ENCODE results near the gene DPH6. TPM values are rescaled to one million over a fixed set of nuclear protein-coding genes. Genes with fewer than 3 reads are reported as not detected.
"Not testable (repeated sequence)": the region's sequence is repeated elsewhere in the genome, so short reads cannot be mapped to it uniquely, and the experiment has no call there.

DPH6 gene
- total RNA-seq = 21.0 TPM

DNA sequence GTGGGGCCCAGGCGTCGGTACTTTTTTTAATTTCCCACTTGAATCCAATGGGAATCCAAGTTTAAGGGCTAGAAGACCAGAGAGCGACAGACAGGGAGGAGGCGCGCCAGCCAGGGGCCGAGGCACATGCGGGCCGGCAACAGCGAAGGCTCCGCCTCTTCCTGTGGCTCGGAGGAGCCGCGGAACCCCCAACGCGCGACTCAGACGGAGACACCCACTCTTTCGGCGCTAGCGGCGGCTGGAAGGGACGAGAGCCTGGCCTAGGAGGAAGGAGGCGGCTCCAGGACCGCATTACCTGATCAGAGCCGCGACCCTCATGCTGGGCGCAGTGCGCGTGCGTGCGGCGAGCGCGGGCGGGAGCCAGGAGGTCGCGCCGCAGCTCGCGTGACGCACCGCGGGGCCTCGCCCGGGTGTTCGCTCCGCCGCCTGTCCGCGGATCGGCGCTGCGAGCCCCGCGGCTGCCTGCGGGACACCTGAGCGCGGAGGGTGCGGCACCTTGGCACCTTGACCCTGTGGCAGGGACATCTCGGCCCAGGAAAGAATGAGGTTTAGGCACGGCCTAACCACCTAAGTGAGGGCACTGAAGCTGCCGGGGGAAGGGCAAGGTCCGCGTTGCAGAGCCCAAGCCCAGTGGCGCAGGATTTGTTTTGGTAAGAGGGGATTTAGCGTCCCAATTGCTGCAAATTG lies at the start of gene DPH6:
Gene DPH6, minus strand, starts transcription at position 342 of the 687 bp plus-strand sequence. Its CDS starts 24 bp downstream, at position 318.
- intact Hi-C loops (cut with DNase I) = no loop called here
- DNase-seq (ENCODE audit: low spot score) (peak; percentile 86), ATAC-seq (peak; percentile 97)

DNA sequence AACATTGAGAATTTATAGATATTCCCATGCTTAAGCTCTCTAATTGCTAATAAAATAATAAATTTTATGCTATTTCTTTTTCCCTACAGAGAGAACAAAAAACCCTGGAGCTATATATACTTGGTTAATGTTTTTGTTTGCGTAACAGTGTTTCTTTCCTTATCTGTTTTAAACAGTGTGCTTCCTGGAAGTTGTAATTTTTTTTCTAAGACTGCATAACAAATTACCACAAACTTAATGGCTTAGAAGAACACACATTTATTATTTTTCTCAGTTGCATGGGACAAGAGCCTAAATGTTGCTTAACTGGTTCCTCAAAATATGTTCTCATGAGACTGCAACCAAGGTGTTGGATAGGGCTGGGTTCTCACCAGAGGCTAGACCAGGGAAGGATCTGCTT lies 49.7 kb upstream of the DPH6 start:
- intact Hi-C loops (cut with DNase I) = no loop called here
- ATAC-seq (no peak), DNase-seq (ENCODE audit: low spot score) (no peak)

DNA sequence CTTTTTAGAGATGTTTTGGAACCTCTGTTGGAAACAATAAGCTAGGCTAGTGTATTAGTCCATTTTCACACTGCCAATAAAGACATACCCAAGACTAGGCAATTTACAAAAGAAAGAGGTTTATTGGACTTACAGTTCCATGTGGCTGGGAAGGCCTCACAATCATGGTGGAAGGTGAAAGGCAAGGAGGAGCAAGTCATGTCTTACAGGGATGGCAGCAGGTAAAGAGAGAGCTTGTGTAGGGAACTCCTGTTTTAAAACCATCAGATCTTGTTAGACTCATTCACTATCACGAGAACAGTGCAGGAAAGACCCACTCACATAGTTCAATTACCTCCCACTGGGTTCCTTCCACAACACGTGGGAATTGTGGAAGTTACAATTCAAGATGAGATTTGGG lies 46.0 kb upstream of the DPH6 start:
- intact Hi-C loops (cut with DNase I); DNase-seq (ENCODE audit: low spot score); ATAC-seq: not testable (repeated sequence)

DNA sequence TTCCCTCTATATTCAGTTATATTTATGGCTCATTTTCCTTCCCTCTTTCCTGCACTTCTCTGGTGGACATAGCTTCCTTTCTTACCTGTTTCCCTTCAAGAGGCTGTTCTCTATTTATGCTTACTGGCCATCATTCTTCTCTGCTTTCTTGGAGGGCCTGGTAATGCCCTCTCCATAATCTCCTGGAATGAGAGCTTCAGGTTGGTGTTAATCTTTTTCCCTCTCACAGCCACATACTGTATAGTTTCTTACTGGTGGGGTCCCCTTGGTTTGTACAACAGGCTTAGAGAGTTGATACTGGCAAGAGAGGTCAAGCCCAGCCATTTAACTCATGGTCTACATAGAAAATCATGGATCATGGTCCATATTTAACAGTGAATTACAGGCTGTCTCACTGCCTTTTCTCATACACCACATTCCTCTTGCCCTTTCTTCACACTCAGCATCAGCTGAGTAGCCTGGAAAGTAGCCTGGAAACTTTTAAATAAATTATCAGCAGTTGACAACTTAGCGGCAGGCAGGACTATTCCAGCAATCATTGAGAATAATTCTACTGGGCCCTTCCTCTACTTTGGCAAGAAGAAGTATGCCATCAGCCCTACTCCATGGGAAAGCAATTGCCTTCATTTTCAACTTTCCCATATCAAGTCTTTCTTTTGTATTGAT lies 38.0 kb upstream of the DPH6 start:
- intact Hi-C loops (cut with DNase I) = no loop called here
- DNase-seq (ENCODE audit: low spot score) (no peak), ATAC-seq (peak; percentile 44)

- no peak for DNase-seq (ENCODE audit: low spot score)
- no peak for ATAC-seq
- intact Hi-C loops (cut with DNase I) = no loop called here
These were observed 34.6 kb upstream of the DPH6 start for GRCh38 chr15:35580606-35581005.

GRCh38 chr15:35567392-35567791 lies 21.4 kb upstream of the DPH6 start:
- ATAC-seq = no peak
- no peak for DNase-seq (ENCODE audit: low spot score)
- intact Hi-C loops (cut with DNase I) = no loop called here

DNA sequence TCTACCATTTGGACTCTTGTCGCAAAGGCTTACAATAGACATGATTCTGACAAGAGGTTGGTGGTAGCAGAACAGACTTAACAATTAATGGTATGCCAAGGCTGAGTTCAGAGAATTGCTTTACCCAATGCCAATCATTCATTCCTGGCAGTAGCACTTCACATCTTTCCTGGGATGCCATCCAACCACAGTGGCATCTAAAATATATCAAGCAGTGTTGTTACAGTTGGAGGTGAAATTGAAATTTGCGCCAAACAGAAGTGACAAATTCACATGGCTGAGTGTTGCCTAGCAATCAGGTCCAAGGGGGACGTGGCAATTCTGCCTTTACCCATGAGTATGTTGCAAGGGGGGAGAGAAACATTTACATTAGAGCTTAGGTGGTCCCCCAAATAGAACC lies 21.0 kb upstream of the DPH6 start:
- intact Hi-C loops (cut with DNase I) = no loop called here
- no peak for ATAC-seq
- no peak for DNase-seq (ENCODE audit: low spot score)

- intact Hi-C loops (cut with DNase I) = no loop called here
- DNase-seq (ENCODE audit: low spot score) (no peak), ATAC-seq (no peak)
These were observed 19.9 kb upstream of the DPH6 start for GRCh38 chr15:35565901-35566300.

DNA sequence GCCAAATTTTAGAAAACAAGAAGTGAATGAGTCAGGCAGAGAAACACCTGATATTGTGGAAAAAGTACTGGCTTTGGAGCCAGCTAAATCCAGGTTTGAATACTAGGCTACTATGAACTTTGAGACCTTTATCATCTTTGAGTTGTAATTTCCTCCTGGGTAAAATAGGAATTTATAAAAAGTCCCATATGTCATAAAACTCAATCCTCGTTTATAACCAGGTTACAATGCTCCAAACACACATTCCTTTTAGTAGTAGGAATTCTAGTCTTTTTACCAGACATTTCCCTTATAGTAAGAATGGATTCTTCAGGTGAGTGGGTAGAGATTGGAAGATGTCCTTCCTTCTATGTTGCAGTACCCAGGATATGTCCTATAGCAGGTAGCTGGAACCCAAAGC lies 16.7 kb upstream of the DPH6 start:
- intact Hi-C loops (cut with DNase I) = no loop called here
- DNase-seq (ENCODE audit: low spot score) = no peak
- ATAC-seq = no peak

- no peak for DNase-seq (ENCODE audit: low spot score)
- ATAC-seq = no peak
- intact Hi-C loops (cut with DNase I) = no loop called here
These were observed 15.3 kb upstream of the DPH6 start for GRCh38 chr15:35561308-35561707.

DNA sequence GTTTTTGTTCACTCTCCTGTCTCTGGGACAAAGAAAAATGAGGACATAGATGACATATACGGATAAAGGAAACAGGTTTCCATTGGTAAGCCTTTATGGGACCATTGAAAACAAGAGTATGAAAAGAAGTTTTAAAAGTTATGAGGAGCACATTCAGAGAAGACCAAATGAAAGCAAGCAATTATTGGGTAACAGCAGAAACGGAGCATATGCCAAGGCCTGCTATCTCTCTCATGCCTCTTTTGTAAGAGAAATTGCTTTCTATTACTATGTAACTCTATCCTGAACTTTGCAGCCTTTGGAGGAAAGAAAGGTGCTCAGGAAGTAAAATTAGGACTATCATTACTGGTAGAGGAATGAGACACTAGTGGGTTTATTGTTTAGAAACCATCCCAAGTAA lies 14.9 kb upstream of the DPH6 start:
- intact Hi-C loops (cut with DNase I) = no loop called here
- DNase-seq (ENCODE audit: low spot score) (no peak), ATAC-seq (peak; percentile 41)

- DNase-seq (ENCODE audit: low spot score) (no peak), ATAC-seq (no peak)
- intact Hi-C loops (cut with DNase I) = no loop called here
These were observed 14.3 kb upstream of the DPH6 start for GRCh38 chr15:35560258-35560657.

GRCh38 chr15:35559683-35560082 lies 13.7 kb upstream of the DPH6 start:
- no peak for ATAC-seq
- intact Hi-C loops (cut with DNase I) = no loop called here
- no peak for DNase-seq (ENCODE audit: low spot score)

DNA sequence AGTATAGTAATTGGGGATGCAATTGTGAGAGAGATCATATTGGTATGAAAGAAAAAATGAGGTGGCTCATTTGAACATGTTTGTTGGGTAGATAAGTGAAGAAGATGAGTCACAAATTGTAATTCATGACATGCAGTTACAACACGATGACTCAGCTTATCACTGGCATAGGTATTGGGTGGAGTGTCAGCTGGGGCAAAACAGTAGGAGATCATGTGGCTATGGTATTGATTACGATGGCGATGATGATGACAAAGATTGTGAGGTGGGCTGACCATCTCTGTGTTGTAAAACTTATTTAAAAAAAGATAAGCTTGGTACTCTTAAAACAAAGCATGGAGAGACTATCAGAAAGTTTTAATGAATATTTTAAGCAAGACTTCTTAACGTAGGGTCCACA lies 11.6 kb upstream of the DPH6 start:
- no peak for ATAC-seq
- no peak for DNase-seq (ENCODE audit: low spot score)
- intact Hi-C loops (cut with DNase I) = no loop called here

GRCh38 chr15:35557012-35557411 lies 11.0 kb upstream of the DPH6 start:
- intact Hi-C loops (cut with DNase I) = no loop called here
- ATAC-seq (no peak), DNase-seq (ENCODE audit: low spot score) (no peak)

DNA sequence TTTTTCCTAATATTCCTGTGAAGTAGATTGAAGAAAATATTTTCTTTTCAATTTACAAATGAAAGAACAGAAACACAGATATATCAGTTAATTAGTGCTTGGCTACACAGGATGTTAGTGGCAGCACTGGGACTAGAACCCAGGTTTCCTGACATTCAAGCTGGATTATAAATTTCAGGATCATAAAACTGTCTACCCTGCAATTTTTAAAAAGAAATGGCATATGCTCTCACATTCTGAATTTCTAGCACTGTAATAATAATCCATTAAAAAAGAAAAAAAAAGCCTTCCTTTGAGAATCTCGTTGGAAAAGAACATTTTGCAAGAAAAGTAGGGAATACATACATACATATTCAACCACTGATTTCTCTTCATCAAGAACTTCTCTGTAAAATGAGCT lies 9.3 kb upstream of the DPH6 start:
- intact Hi-C loops (cut with DNase I) = no loop called here
- ATAC-seq (no peak), DNase-seq (ENCODE audit: low spot score) (no peak)

GRCh38 chr15:35550957-35551356 lies 5.0 kb upstream of the DPH6 start:
- intact Hi-C loops (cut with DNase I) = no loop called here
- DNase-seq (ENCODE audit: low spot score) (no peak), ATAC-seq (no peak)

GRCh38 chr15:35549567-35549966 lies 3.6 kb upstream of the DPH6 start:
- ATAC-seq = no peak
- DNase-seq (ENCODE audit: low spot score) = no peak
- intact Hi-C loops (cut with DNase I) = no loop called here

DNA sequence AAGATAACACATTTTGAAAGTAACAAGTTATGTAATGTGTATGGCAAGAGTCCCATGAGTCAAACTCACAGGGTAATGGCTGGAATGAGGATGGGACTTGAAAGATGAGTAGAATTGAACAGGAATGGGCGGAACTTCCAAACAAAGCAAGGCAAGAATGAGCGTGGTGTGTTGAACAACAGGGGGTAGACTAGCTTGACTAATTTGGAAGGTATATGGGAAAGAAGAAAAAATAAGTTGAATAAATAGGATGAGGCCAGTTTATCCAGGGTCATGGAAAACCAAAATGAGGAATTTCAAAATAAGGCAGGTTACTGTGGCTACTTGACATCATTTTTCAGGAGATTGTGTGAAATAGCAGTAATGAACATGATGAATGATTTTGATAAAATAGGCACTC lies 2.5 kb upstream of the DPH6 start:
- intact Hi-C loops (cut with DNase I) = no loop called here
- no peak for DNase-seq (ENCODE audit: low spot score)
- ATAC-seq = no peak

DNA sequence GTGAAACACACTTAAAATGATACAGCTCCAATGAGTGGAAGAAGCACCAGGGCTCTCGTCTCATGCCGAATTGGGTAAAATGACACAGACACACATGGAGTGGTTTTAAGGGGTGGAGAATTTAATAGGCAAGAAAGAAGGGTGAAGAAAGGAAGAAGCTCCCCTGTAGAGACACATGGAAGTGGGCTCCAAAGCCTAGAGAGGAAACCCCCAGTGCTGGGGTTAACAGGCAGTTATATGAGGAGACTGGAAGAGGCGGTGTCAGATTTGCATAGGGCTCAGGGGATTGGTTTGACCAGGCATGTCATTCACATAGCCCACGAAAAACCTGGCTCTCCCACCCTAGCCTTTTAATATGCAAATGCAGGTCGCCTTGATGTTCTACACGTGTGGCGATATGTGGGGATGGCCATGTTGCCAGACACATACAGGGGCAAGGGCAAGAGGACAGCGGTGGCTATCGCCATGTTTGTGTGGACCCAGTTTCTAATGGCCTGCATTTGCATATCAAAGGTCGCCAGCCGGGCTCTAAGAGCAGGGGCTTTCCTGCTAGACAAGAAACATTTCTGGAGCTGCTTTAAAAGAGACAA lies 1.9 kb upstream of the DPH6 start:
- intact Hi-C loops (cut with DNase I) = no loop called here
- ATAC-seq (no peak), DNase-seq (ENCODE audit: low spot score) (no peak)
